Astrocyte (in vitro differentiated cells and primary cell): ENCODE results near the gene PDE3B. TPM values are rescaled to one million over a fixed set of nuclear protein-coding genes. Genes with fewer than 3 reads are reported as not detected.
"Not testable (repeated sequence)": the region's sequence is repeated elsewhere in the genome, so short reads cannot be mapped to it uniquely, and the experiment has no call there.

Source experiments
- DNase-seq: peaks from one replicate; pipeline ENCODE4 v3.0.0-alpha.2; 2010; ENCODE audit warnings: low read depth
- FAIRE-seq: peaks from 2 replicates; lab custom pipeline; 2011; peaks lifted over from hg19 to GRCh38; lab: Jason Lieb, UNC
- H2AFZ ChIP-seq: 2 replicates; pipeline ENCODE4 v1.6.0; 2012; ENCODE audit warnings: low read depth, low read length, inconsistent platforms
- H3K27ac ChIP-seq: 2 replicates; pipeline ENCODE4 v1.5.1; 2011; ENCODE audit warnings: low read depth, low read length, inconsistent platforms
- H3K27me3 ChIP-seq: 2 replicates; pipeline ENCODE4 v1.6.0; 2011; ENCODE audit warnings: low read length, inconsistent platforms; ENCODE audit not compliant: insufficient read depth
- H3K36me3 ChIP-seq: 2 replicates; pipeline ENCODE4 v1.5.1; 2011; ENCODE audit warnings: low read length, inconsistent platforms; ENCODE audit not compliant: insufficient read depth
- H3K4me1 ChIP-seq: 2 replicates; pipeline ENCODE4 v1.5.1; 2011; ENCODE audit warnings: low read length, inconsistent platforms; ENCODE audit not compliant: insufficient read depth
- H3K4me2 ChIP-seq: 2 replicates; pipeline ENCODE4 v1.6.0; 2012; ENCODE audit warnings: low read length, inconsistent platforms
- H3K4me3 ChIP-seq: 2 replicates; pipeline ENCODE4 v1.5.1; 2011; ENCODE audit warnings: low read depth, mild to moderate bottlenecking, low read length, inconsistent platforms; ENCODE audit not compliant: insufficient read depth
- H3K79me2 ChIP-seq: 2 replicates; pipeline ENCODE4 v1.6.0; 2012; ENCODE audit warnings: mild to moderate bottlenecking, low read length, inconsistent platforms; ENCODE audit not compliant: insufficient read depth
- H3K9ac ChIP-seq: 2 replicates; pipeline ENCODE4 v1.6.0; 2012; ENCODE audit warnings: mild to moderate bottlenecking, low read length, inconsistent platforms
- H3K9me3 ChIP-seq: 2 replicates; pipeline ENCODE4 v1.5.1; 2012; ENCODE audit warnings: low read depth, mild to moderate bottlenecking, low read length, inconsistent platforms; ENCODE audit not compliant: insufficient read depth
- H4K20me1 ChIP-seq: 2 replicates; pipeline ENCODE4 v1.6.0; 2012; ENCODE audit warnings: low read length, inconsistent platforms; ENCODE audit not compliant: insufficient read depth
- H3K27ac Mint-ChIP-seq: one replicate; pipeline ENCODE4 v1.8.0; 2021; ENCODE audit warnings: mild to moderate bottlenecking, mixed read lengths; ENCODE audit not compliant: unreplicated experiment
- H3K27me3 Mint-ChIP-seq: one replicate; pipeline ENCODE4 v1.8.0; 2021; ENCODE audit warnings: low read depth, mixed read lengths; ENCODE audit not compliant: unreplicated experiment
- H3K36me3 Mint-ChIP-seq: one replicate; pipeline ENCODE4 v1.8.0; 2021; ENCODE audit warnings: low read depth, mixed read lengths; ENCODE audit not compliant: unreplicated experiment
- H3K4me1 Mint-ChIP-seq: one replicate; pipeline ENCODE4 v1.8.0; 2021; ENCODE audit warnings: low read depth, mixed read lengths; ENCODE audit not compliant: unreplicated experiment
- H3K4me3 Mint-ChIP-seq: one replicate; pipeline ENCODE4 v1.8.0; 2021; ENCODE audit warnings: mild to moderate bottlenecking, moderate library complexity, mixed read lengths; ENCODE audit not compliant: unreplicated experiment
- H3K9me3 Mint-ChIP-seq: one replicate; pipeline ENCODE4 v1.8.0; 2021; ENCODE audit warnings: mild to moderate bottlenecking, mixed read lengths; ENCODE audit not compliant: unreplicated experiment
- CTCF ChIP-seq: IDR thresholded peaks from 2 replicates; pipeline ENCODE4 v1.5.1; 2011; ENCODE audit warnings: low read depth, mild to moderate bottlenecking, inconsistent platforms, low read length, moderate library complexity; ENCODE audit not compliant: insufficient read depth
- EZH2 ChIP-seq: IDR thresholded peaks from 2 replicates; pipeline ENCODE4 v1.6.1; 2012; ENCODE audit warnings: mild to moderate bottlenecking, low read length, inconsistent platforms; ENCODE audit not compliant: insufficient read depth
- total RNA-seq: library from RNA; stranded (reverse); gene quantifications from 2 replicates; pipeline ENCODE4 v1.2.1, GENCODE V29; 2021

The PDE3B gene
- total RNA-seq, 1 donor from 2014 or later, result 2.9 TPM

GRCh38 chr11:14755140-14755539 lies 111.5 kb downstream of the PDE3B start:
- H3K9me3 Mint-ChIP-seq, result no peaks in the 10 kb centered on the region
- no peak for FAIRE-seq
- H3K9me3 ChIP-seq, result no peaks in the 10 kb centered on the region
- no peaks in the 10 kb centered on the region for H3K4me1 ChIP-seq
- H3K4me3 Mint-ChIP-seq, result no peak overlapping the region
- H3K79me2 ChIP-seq, result no peaks in the 10 kb centered on the region
- DNase-seq, result no peak
- no peak overlapping the region for H3K27ac Mint-ChIP-seq
- H3K36me3 ChIP-seq, result no peaks in the 10 kb centered on the region
- H3K9ac ChIP-seq, result no peak overlapping the region
- TF ChIP-seq EZH2 (no peak), CTCF (no peak)
- no peaks in the 10 kb centered on the region for H3K27me3 Mint-ChIP-seq
- H3K36me3 Mint-ChIP-seq, result no peaks in the 10 kb centered on the region
- H3K4me2 ChIP-seq, result no peak overlapping the region
- no peaks in the 10 kb centered on the region for H3K27me3 ChIP-seq
- no peak overlapping the region for H3K4me3 ChIP-seq
- no peak overlapping the region for H3K27ac ChIP-seq
- no peaks in the 10 kb centered on the region for H3K4me1 Mint-ChIP-seq
- H4K20me1 ChIP-seq, result no peaks in the 10 kb centered on the region
- H2AFZ ChIP-seq, result no peak overlapping the region

GRCh38 chr11:14756349-14756748 lies 112.7 kb downstream of the PDE3B start:
- no peak overlapping the region for H3K27ac ChIP-seq
- H3K4me3 ChIP-seq, result no peak overlapping the region
- no peak overlapping the region for H3K4me3 Mint-ChIP-seq
- no peaks in the 10 kb centered on the region for H3K36me3 ChIP-seq
- no peaks in the 10 kb centered on the region for H3K4me1 Mint-ChIP-seq
- H3K4me1 ChIP-seq, result no peaks in the 10 kb centered on the region
- no peaks in the 10 kb centered on the region for H3K36me3 Mint-ChIP-seq
- no peak for TF ChIP-seq CTCF
- no peak for TF ChIP-seq EZH2
- no peaks in the 10 kb centered on the region for H3K79me2 ChIP-seq
- no peak overlapping the region for H3K27ac Mint-ChIP-seq
- H3K9me3 ChIP-seq, result no peaks in the 10 kb centered on the region
- no peak overlapping the region for H3K9ac ChIP-seq
- H3K9me3 Mint-ChIP-seq, result no peaks in the 10 kb centered on the region
- DNase-seq (no peak), FAIRE-seq (no peak)
- H3K27me3 Mint-ChIP-seq, result no peaks in the 10 kb centered on the region
- no peaks in the 10 kb centered on the region for H4K20me1 ChIP-seq
- H3K27me3 ChIP-seq, result no peaks in the 10 kb centered on the region
- no peak overlapping the region for H3K4me2 ChIP-seq
- H2AFZ ChIP-seq, result no peak overlapping the region

GRCh38 chr11:14759300-14760012 lies 115.9 kb downstream of the PDE3B start:
- not testable (repeated sequence) for H3K4me1 Mint-ChIP-seq, H3K27me3 Mint-ChIP-seq, H4K20me1 ChIP-seq, H3K4me3 ChIP-seq, H3K27ac Mint-ChIP-seq, H3K4me3 Mint-ChIP-seq, H3K9me3 Mint-ChIP-seq, H3K4me1 ChIP-seq, H3K79me2 ChIP-seq, H3K9me3 ChIP-seq, H3K27me3 ChIP-seq, DNase-seq, H3K4me2 ChIP-seq, H3K9ac ChIP-seq, H3K27ac ChIP-seq, H2AFZ ChIP-seq, FAIRE-seq, H3K36me3 Mint-ChIP-seq, H3K36me3 ChIP-seq
